Heart right ventricle (tissue), 16 donors: ENCODE measurements around the gene ACSBG1. TPM values are rescaled to one million over a fixed set of nuclear protein-coding genes. Genes with fewer than 3 reads are reported as not detected.

ENCODE experiments used
- ATAC-seq, 8 donors: fragments of 200-7000 bp; cut with Tn5 transposase; one replicate each; pipeline ENCODE4 v1.9.1; 2020; ENCODE audit warnings: mild to moderate bottlenecking in 8 of 8, moderate library complexity in 8 of 8, moderate number of reproducible peaks in 1 of 8
- DNase-seq, 2 donors: peaks; one replicate each; pipeline ENCODE4 v3.0.0-alpha.2; 2020
- H3K27ac ChIP-seq, 10 donors: fragments of 200-600 bp; sonication (generic) in 2 of 10; one replicate each; pipeline versions ENCODE4 v1.5.0 to v1.8.0; 2020 to 2022; ENCODE audit warnings: mild to moderate bottlenecking in 3 of 10
- H3K27me3 ChIP-seq, 7 donors: fragments of 200-600 bp; one replicate each; pipeline ENCODE4 v1.8.0; 2021 to 2022; ENCODE audit warnings: mild to moderate bottlenecking in 2 of 7
- H3K36me3 ChIP-seq, 9 donors: fragments of 200-600 bp; sonication (generic) in 1 of 9; one replicate each; pipeline versions ENCODE4 v1.5.0 to v1.8.0; 2020 to 2022; ENCODE audit warnings: mild to moderate bottlenecking in 2 of 9
- H3K4me1 ChIP-seq, 9 donors: fragments of 200-600 bp; sonication (generic) in 1 of 9; one replicate each; pipeline versions ENCODE4 v1.5.0 to v1.8.0; 2020 to 2022; ENCODE audit warnings: mild to moderate bottlenecking in 4 of 9
- H3K4me3 ChIP-seq, 10 donors: fragments of 200-600 bp; sonication (generic) in 2 of 10; one replicate each; pipeline versions ENCODE4 v1.5.0 to v1.8.0; 2020 to 2022; ENCODE audit warnings: mild to moderate bottlenecking in 7 of 10, moderate library complexity in 2 of 10
- H3K9me3 ChIP-seq, 11 donors: fragments of 200-600 bp in 10 of 11; sonication (generic) in 2 of 11; one replicate each; pipeline versions ENCODE4 v1.5.0 to v1.8.0; 2013 to 2022; ENCODE audit warnings: mild to moderate bottlenecking in 2 of 11, control low read depth in 1 of 11, moderate library complexity in 1 of 11
- CTCF ChIP-seq, 9 donors: fragments of 200-600 bp; sonication (generic) in 2 of 9; IDR thresholded peaks; one replicate each; pipeline versions ENCODE4 v1.5.0 to v1.8.0; 2021 to 2022; ENCODE audit warnings: antibody characterized with exemption in 9 of 9, mild to moderate bottlenecking in 5 of 9, moderate library complexity in 1 of 9
- WGBS, 2 donors: extraction: QIAGEN DNeasy Blood & Tissue Kit; methylation state at CpG; one replicate each; pipeline ENCODE4 v1.1.7; 2013; ENCODE audit warnings: inconsistent platforms in 1 of 2; 5-methylcytosine and 5-hydroxymethylcytosine counted together
- intact Hi-C, 10 donors: fragments of 100-400 bp; cut with DNase I; formaldehyde crosslinking; loops; one replicate each; pipeline versions ENCODE4 v1.11.1 to v1.14.2; 2022
- polyA plus RNA-seq, 2 donors: library from polyadenylated mRNA; stranded (reverse); fragments of 200-250 nt; gene quantifications; one replicate each; pipeline ENCODE4 v1.2.3, GENCODE V29; 2013
- total RNA-seq, 10 donors: library from RNA; stranded (reverse); fragmentation: NEBNext Ultra II Directional in 3 of 10; extraction: Animal tissue kit (Norgen Biotek cat#: 25700) in 3 of 10; gene quantifications; one replicate each; pipeline versions ENCODE4 v1.2.1 to v1.2.4, GENCODE V29; 2021 to 2023
- donor health status: Arrhythmogenic right ventricular cardiomyopathy.
- donor health status: ischemic (EF 13 %, LVEDD 7.1; RV severe dilation, severe dysfunction).
- donor health status: healthy with polysubstance abuse.
- donor health status: DM: no; HTN: yes; CAD: no.
- donor health status: DM: no; HTN: no; CAD: no.
- donor health status: ischemic (EF 25% LVEDD 6.9; RV normal size, moderate dysfunction).
- donor health status: ischemic (EF 25% LVEDD 5.7; RV mildly dilated, moderate dysfunction).
- donor health status: healthy.
- donor health status: DM: yes; HTN: yes; CAD: no.
- donor health status: Ischemic cardiomyopathy.
- donor health status: ischemic (EF 35%, LVEDD 5.7; RV mildly dilated, moderate dysfunction).
- donor health status: nonischemic (EF 11% LVEDD 7.7; RV severe dilation, severe dysfunction).
- donor health status: DM: yes; HTN: yes; CAD: no.
- donor health status: PGD.
- donor health status: ischemic (EF 29% LVEDD 5.4; RV normal size, mild dysfunction).
- donor health status: nonischemic (EF 23%, LVEDD 6.1; RV moderate dilation, normal function).

The ACSBG1 gene
- total and polyA plus RNA-seq, 12 donors, result 0.22 to 0.65 (median 0.44) TPM; not detected in 8

- Histone ChIP-seq H3K27ac (no peak overlapping the region), H3K27me3 (no peaks in the 10 kb centered on the region), H3K9me3 (no peaks in the 10 kb centered on the region), H3K4me3 (no peak overlapping the region), H3K4me1 (peaks cover 0 to 8% (median 0%) of the 10 kb centered on the region in 9 donors), H3K36me3 (peaks cover 0 to 100% (median 56%) of the 10 kb centered on the region in 9 donors)
- ATAC-seq (peak in 2 of 8 donors; percentile 40 to 42), DNase-seq (no peak)
- TF ChIP-seq CTCF (IDR thresholded peaks at IDR 0.05), result no peak
- WGBS, 2 donors, result 87 to 92% methylated on average over 13 of the region's 13 CpGs
- intact Hi-C loops, result no loop called here
Observed at GRCh38 chr15:78162038-78162437, 72.3 kb downstream of the ACSBG1 start.

GRCh38 chr15:78159395-78159794 lies 75.0 kb downstream of the ACSBG1 start:
- intact Hi-C loops, result no loop called here
- Histone ChIP-seq H3K4me1 (peaks cover 7 to 32% (median 21%) of the 10 kb centered on the region in 9 donors), H3K27ac (peak overlapping the region in 3 of 10 donors; percentile 7 to 18 (median 16)), H3K4me3 (no peak overlapping the region), H3K36me3 (peaks cover 0 to 99% (median 31%) of the 10 kb centered on the region in 9 donors), H3K27me3 (no peaks in the 10 kb centered on the region), H3K9me3 (no peaks in the 10 kb centered on the region)
- WGBS, 2 donors, result 45 to 81% methylated on average over 3 of the region's 3 CpGs
- DNase-seq (no peak), ATAC-seq (peak in 3 of 8 donors; percentile 63 to 76 (median 72))
- no peak for TF ChIP-seq CTCF (IDR thresholded peaks at IDR 0.05)

- ATAC-seq, result no peak
- intact Hi-C loops, result no loop called here
- Histone ChIP-seq H3K9me3 (no peaks in the 10 kb centered on the region), H3K27ac (no peak overlapping the region), H3K4me3 (no peak overlapping the region), H3K27me3 (no peaks in the 10 kb centered on the region), H3K36me3 (peaks cover 0 to 78% (median 22%) of the 10 kb centered on the region in 9 donors), H3K4me1 (peaks cover 7 to 51% (median 31%) of the 10 kb centered on the region in 9 donors)
- no peak for TF ChIP-seq CTCF (IDR thresholded peaks at IDR 0.05)
- no peak for DNase-seq
- 33 to 43% methylated on average over 2 of the region's 2 CpGs for WGBS, 2 donors
Observed at GRCh38 chr15:78157203-78157602, 77.2 kb downstream of the ACSBG1 start.

GRCh38 chr15:78156653-78157052 lies 77.7 kb downstream of the ACSBG1 start:
- H3K36me3 ChIP-seq, result peaks cover 0 to 72% (median 19%) of the 10 kb centered on the region in 9 donors
- no peak for TF ChIP-seq CTCF (IDR thresholded peaks at IDR 0.05)
- peak overlapping the region in 2 of 10 donors; percentile 43 to 69 for H3K27ac ChIP-seq

More at GRCh38 chr15:78156653-78157052, 77.7 kb downstream of the ACSBG1 start:
- no peaks in the 10 kb centered on the region for H3K27me3 ChIP-seq
- H3K4me1 ChIP-seq, result peaks cover 7 to 53% (median 31%) of the 10 kb centered on the region in 9 donors
- WGBS, 2 donors, result 75 to 85% methylated on average over 1 of the region's 1 CpG
- no peaks in the 10 kb centered on the region for H3K9me3 ChIP-seq
- intact Hi-C loops, result no loop called here
- DNase-seq (no peak), ATAC-seq (no peak)
- H3K4me3 ChIP-seq, result no peak overlapping the region
